NCI-H526 treated with DMSO at 0.1 percent for 48 hours (cell line): ENCODE data around the gene TMEM134.

Experiments used
- DNase-seq: peaks from one replicate; lab custom pipeline; 2025; lab: John Stamatoyannopoulos, UW

Gene TMEM134

GRCh38 chr11:67458266-67458665 lies 10.8 kb downstream of the TMEM134 start:
- no peak for DNase-seq

- no peak for DNase-seq
These were observed 11.6 kb downstream of the TMEM134 start for GRCh38 chr11:67457453-67457852.

GRCh38 chr11:67456068-67456705 lies 12.9 kb downstream of the TMEM134 start:
- DNase-seq, result no peak

GRCh38 chr11:67455054-67455453 lies 14.0 kb downstream of the TMEM134 start, which contains the start of gene CABP4:
Gene CABP4, plus strand, starts transcription at chr11:67455354. Its CDS starts 70 bp downstream, at chr11:67455424.
- no peak for DNase-seq

GRCh38 chr11:67453816-67454732 lies 15.0 kb downstream of the TMEM134 start:
- no peak for DNase-seq

- DNase-seq, result no peak
These were observed 16.7 kb downstream of the TMEM134 start, which contains the start of gene GPR152 for GRCh38 chr11:67452141-67452952. Gene GPR152, minus strand, starts transcription at chr11:67452729. Its CDS starts 5 bp downstream, at chr11:67452724.

- DNase-seq, result no peak
These were observed 17.4 kb downstream of the TMEM134 start for GRCh38 chr11:67451658-67451976.

GRCh38 chr11:67450796-67451657 lies 18.0 kb downstream of the TMEM134 start:
- no peak for DNase-seq

- DNase-seq, result no peak
These were observed 19.8 kb downstream of the TMEM134 start for GRCh38 chr11:67449116-67449844.

- no peak for DNase-seq
These were observed 20.8 kb downstream of the TMEM134 start for GRCh38 chr11:67448220-67448609.

- no peak for DNase-seq
These were observed 23.5 kb downstream of the TMEM134 start for GRCh38 chr11:67445515-67445914.

- DNase-seq, result no peak
These were observed 26.3 kb downstream of the TMEM134 start for GRCh38 chr11:67442504-67443404.

- DNase-seq, result no peak
These were observed 27.2 kb downstream of the TMEM134 start for GRCh38 chr11:67441731-67442351.

GRCh38 chr11:67441098-67441563 lies 27.9 kb downstream of the TMEM134 start:
- no peak for DNase-seq

- no peak for DNase-seq
These were observed 28.6 kb downstream of the TMEM134 start for GRCh38 chr11:67440229-67441097.

GRCh38 chr11:67439321-67440228 lies 29.5 kb downstream of the TMEM134 start:
- DNase-seq, result no peak
